ENCODE data around the gene RTN4R.

RTN4R gene

GRCh38 chr22:20302438-20303228, 34.5 kb upstream of the RTN4R start:
- H3K36me3 ChIP-seq (ENCODE audit: control insufficient read depth, insufficient read depth, low read length, severe bottlenecking) = no peaks in the 10 kb centered on the region
- no peaks in the 10 kb centered on the region for H3K9me3 ChIP-seq (ENCODE audit: control insufficient read depth, low read length)
- peaks cover 3% of the 10 kb centered on the region for H3K4me1 ChIP-seq (ENCODE audit: control insufficient read depth, insufficient read depth, low read length)
- H3K4me3 ChIP-seq (ENCODE audit: low read length) = no peak overlapping the region
- DNase-seq (ENCODE audit: low read depth) = no peak
- no peak overlapping the region for H3K9ac ChIP-seq (ENCODE audit: low read length)
- H3K27me3 ChIP-seq (replicated peaks; ENCODE audit: control insufficient read depth, insufficient read depth, low read length) = peaks cover 27% of the 10 kb centered on the region

GRCh38 chr22:20299746-20300136, 31.6 kb upstream of the RTN4R start:
- Histone ChIP-seq H3K4me1 (ENCODE audit: control insufficient read depth, insufficient read depth, low read length) (peaks cover 3% of the 10 kb centered on the region), H3K9me3 (ENCODE audit: control insufficient read depth, low read length) (no peaks in the 10 kb centered on the region), H3K27me3 (replicated peaks; ENCODE audit: control insufficient read depth, insufficient read depth, low read length) (peaks cover 43% of the 10 kb centered on the region), H3K36me3 (ENCODE audit: control insufficient read depth, insufficient read depth, low read length, severe bottlenecking) (no peaks in the 10 kb centered on the region), H3K4me3 (ENCODE audit: low read length) (peak overlapping the region; percentile 68), H3K9ac (ENCODE audit: low read length) (no peak overlapping the region)
- no peak for DNase-seq (ENCODE audit: low read depth)

- peak; percentile 85 for DNase-seq (ENCODE audit: low read depth)
- no peak overlapping the region for H3K9ac ChIP-seq (ENCODE audit: low read length)
- H3K27me3 ChIP-seq (replicated peaks; ENCODE audit: control insufficient read depth, insufficient read depth, low read length) = peaks cover 43% of the 10 kb centered on the region
Measured at GRCh38 chr22:20298803-20299745, 31.0 kb upstream of the RTN4R start.

DNA sequence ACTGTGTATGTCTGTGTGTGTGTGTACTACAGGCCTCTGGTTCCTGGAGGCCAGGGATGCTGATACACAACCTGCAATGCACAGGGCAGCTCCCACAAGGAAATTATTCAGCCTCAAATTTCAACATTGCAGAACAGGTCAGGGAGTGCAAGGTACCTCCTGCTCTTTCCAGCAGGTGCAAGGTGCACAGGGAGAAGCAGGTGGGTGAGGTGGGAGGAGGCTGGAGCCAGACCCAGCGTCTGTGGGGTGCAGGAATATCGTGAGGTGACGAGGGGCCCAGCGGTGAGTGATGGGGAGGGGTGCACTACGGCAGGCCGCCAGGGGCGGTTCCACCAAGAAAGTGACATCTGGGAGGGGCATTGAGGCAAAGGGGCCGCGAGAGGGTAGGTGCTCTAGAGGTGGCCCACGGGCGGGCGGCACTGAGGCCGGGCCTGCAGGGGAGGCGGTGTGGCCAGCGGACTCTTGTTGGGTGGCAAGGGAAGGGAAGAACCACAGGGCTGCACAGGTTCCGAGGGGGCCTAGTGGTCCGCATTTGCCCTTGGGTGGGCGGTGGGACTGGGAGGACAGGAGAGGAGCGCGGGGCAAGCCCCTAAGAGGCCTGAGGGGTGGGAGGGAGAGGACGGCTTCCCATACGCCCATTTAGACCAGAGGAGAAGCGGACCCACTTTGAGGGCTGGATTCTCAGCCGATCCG, 30.1 kb upstream of the RTN4R start:
- Histone ChIP-seq H3K9ac (ENCODE audit: low read length) (no peak overlapping the region), H3K4me1 (ENCODE audit: control insufficient read depth, insufficient read depth, low read length) (peaks cover 3% of the 10 kb centered on the region), H3K36me3 (ENCODE audit: control insufficient read depth, insufficient read depth, low read length, severe bottlenecking) (no peaks in the 10 kb centered on the region), H3K9me3 (ENCODE audit: control insufficient read depth, low read length) (no peaks in the 10 kb centered on the region), H3K27me3 (replicated peaks; ENCODE audit: control insufficient read depth, insufficient read depth, low read length) (peaks cover 43% of the 10 kb centered on the region), H3K4me3 (ENCODE audit: low read length) (no peak overlapping the region)
- DNase-seq (ENCODE audit: low read depth) = no peak

More at GRCh38 chr22:20298803-20299745, 31.0 kb upstream of the RTN4R start:
- H3K9me3 ChIP-seq (ENCODE audit: control insufficient read depth, low read length) = no peaks in the 10 kb centered on the region
- H3K4me1 ChIP-seq (ENCODE audit: control insufficient read depth, insufficient read depth, low read length) = peaks cover 3% of the 10 kb centered on the region
- H3K4me3 ChIP-seq (ENCODE audit: low read length) = peak overlapping the region; percentile 68
- no peaks in the 10 kb centered on the region for H3K36me3 ChIP-seq (ENCODE audit: control insufficient read depth, insufficient read depth, low read length, severe bottlenecking)

DNA sequence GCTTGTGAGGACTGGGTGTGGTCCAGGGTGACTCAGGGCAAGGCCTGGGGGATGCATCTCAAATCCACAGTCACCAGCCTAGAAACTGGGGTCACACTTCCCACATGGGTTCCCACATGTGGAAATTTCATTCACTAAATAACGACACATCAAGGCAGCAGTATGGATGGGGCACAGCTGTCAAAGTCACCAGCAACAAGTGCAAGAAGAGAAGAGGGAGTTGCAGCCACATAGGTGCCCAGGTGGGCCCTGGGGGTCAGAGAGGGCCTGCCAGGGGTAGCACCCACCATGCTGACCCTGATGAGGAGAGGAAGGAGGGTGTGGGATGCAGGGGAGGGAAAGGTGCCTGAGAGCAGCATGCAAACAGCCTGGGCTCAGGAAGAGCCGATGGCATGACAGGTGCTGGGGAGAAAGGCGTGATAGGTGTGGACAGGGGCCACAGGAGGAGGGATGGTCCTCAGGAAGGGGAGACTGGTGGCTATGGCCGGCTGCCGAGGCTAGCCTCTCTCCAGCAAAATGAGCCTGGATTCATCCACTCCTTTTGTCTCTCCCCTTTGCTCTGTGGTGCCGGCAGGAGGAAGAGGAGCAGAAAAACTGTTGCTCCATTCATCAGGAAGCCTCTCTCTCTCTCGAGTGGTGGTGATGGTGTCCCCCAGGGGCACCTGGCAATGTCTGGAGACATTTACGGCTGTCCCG, 29.4 kb upstream of the RTN4R start:
- Histone ChIP-seq H3K4me3 (ENCODE audit: low read length) (no peak overlapping the region), H3K9ac (ENCODE audit: low read length) (no peak overlapping the region), H3K36me3 (ENCODE audit: control insufficient read depth, insufficient read depth, low read length, severe bottlenecking) (no peaks in the 10 kb centered on the region), H3K4me1 (ENCODE audit: control insufficient read depth, insufficient read depth, low read length) (peaks cover 3% of the 10 kb centered on the region), H3K27me3 (replicated peaks; ENCODE audit: control insufficient read depth, insufficient read depth, low read length) (peaks cover 41% of the 10 kb centered on the region), H3K9me3 (ENCODE audit: control insufficient read depth, low read length) (no peaks in the 10 kb centered on the region)
- DNase-seq (ENCODE audit: low read depth) = no peak

GRCh38 chr22:20296598-20296997, 28.5 kb upstream of the RTN4R start:
- H3K9ac ChIP-seq (ENCODE audit: low read length) = no peak overlapping the region
- DNase-seq (ENCODE audit: low read depth) = no peak
- H3K27me3 ChIP-seq (replicated peaks; ENCODE audit: control insufficient read depth, insufficient read depth, low read length) = peaks cover 46% of the 10 kb centered on the region
- H3K9me3 ChIP-seq (ENCODE audit: control insufficient read depth, low read length) = no peaks in the 10 kb centered on the region
- no peaks in the 10 kb centered on the region for H3K36me3 ChIP-seq (ENCODE audit: control insufficient read depth, insufficient read depth, low read length, severe bottlenecking)
- peaks cover 3% of the 10 kb centered on the region for H3K4me1 ChIP-seq (ENCODE audit: control insufficient read depth, insufficient read depth, low read length)
- no peak overlapping the region for H3K4me3 ChIP-seq (ENCODE audit: low read length)

DNA sequence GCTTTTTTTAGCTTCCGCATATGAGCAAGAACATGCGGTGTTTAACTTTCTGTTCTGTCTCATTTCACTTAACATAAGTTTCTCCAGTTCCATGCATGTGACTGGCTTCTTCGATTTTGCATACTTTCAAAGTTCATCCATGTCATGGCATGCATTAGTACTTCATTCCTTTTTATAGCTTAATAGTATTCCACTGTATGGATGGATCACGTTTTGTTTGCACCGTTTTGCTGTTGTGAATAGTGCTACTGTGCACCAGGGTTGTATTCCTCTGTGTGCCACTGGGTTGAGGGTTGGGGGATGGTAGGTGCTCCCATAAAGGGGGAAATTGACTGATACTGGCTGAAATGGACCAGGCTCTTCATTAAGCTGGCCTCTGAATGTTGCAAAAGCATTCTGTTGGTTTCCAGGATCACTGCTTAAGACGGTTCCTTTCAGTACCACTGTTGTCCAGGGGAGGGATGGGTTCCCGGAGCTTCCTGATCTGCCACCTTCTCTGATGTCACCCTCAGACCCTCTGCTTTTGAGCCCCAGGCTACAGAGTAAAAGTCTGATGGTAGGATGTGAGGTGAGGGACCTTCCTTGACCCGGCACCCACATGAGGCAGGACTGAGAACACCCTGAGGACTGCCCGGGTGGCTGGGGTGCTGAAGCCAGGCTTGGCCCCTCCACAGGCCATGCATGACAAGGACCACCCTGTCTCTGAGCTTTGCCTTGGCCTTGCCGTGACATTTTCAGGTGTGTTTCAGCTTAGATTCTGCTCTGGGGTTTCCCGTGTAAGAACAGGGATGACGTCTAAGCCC, 27.3 kb upstream of the RTN4R start:
- H3K9ac ChIP-seq (ENCODE audit: low read length) = no peak overlapping the region
- no peak for DNase-seq (ENCODE audit: low read depth)

DNA sequence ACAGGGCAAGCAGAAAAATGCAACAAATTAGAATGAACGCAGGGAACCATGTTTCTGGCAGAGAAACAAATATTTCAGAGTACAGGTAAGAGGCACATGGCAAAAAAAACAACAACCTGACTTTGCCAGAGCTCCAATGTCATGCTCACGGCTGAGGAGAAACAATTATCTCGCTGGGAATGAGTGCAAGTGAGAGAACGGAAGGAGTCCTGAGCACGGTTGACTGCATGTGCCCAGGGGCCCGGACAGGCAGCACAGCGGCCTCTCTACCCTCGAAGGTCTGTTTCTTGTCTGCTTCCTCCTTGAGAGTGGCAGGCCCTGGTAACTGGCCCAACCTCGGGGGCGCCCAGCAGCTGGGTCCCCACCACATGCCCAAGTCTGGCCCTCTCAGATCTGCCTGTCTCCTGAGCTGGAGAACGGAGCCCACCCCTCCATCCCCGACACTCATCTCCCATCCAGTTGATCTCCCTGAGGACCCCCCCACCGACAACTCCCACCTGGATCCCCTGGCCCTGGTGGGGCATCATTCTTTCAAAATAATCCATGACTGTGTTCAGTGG, 24.6 kb upstream of the RTN4R start:
- Histone ChIP-seq H3K4me1 (ENCODE audit: control insufficient read depth, insufficient read depth, low read length) (no peaks in the 10 kb centered on the region), H3K36me3 (ENCODE audit: control insufficient read depth, insufficient read depth, low read length, severe bottlenecking) (no peaks in the 10 kb centered on the region), H3K27me3 (replicated peaks; ENCODE audit: control insufficient read depth, insufficient read depth, low read length) (peaks cover 50% of the 10 kb centered on the region), H3K9me3 (ENCODE audit: control insufficient read depth, low read length) (no peaks in the 10 kb centered on the region), H3K4me3 (ENCODE audit: low read length) (no peak overlapping the region), H3K9ac (ENCODE audit: low read length) (no peak overlapping the region)
- DNase-seq (ENCODE audit: low read depth) = no peak

More for the DNA sequence above, 27.3 kb upstream of the RTN4R start:
- Histone ChIP-seq H3K9me3 (ENCODE audit: control insufficient read depth, low read length) (no peaks in the 10 kb centered on the region), H3K36me3 (ENCODE audit: control insufficient read depth, insufficient read depth, low read length, severe bottlenecking) (no peaks in the 10 kb centered on the region), H3K27me3 (replicated peaks; ENCODE audit: control insufficient read depth, insufficient read depth, low read length) (peaks cover 50% of the 10 kb centered on the region), H3K4me3 (ENCODE audit: low read length) (no peak overlapping the region), H3K4me1 (ENCODE audit: control insufficient read depth, insufficient read depth, low read length) (peaks cover 3% of the 10 kb centered on the region)

DNA sequence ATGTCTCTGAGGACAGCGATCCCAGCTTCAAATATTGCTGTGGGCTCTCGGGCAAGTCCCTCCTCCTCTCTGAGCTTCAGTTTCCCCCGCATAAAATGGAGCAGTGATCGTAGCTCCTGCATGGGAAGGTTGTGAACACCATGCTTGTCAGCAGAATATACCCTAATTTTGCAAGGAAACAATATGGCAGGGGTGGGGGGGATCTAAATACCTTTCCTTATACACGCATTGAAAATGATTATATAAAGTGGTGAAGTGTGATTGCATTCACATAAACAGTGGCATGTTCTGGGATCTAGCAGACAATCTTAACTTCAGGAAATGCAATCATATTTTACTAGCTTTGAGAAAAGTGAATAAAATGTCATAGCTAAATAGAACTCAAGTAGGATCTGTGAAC, 24.0 kb upstream of the RTN4R start:
- no peak overlapping the region for H3K9ac ChIP-seq (ENCODE audit: low read length)
- no peaks in the 10 kb centered on the region for H3K4me1 ChIP-seq (ENCODE audit: control insufficient read depth, insufficient read depth, low read length)
- no peak for DNase-seq (ENCODE audit: low read depth)
- no peaks in the 10 kb centered on the region for H3K36me3 ChIP-seq (ENCODE audit: control insufficient read depth, insufficient read depth, low read length, severe bottlenecking)
- H3K4me3 ChIP-seq (ENCODE audit: low read length) = no peak overlapping the region
- no peaks in the 10 kb centered on the region for H3K9me3 ChIP-seq (ENCODE audit: control insufficient read depth, low read length)
- H3K27me3 ChIP-seq (replicated peaks; ENCODE audit: control insufficient read depth, insufficient read depth, low read length) = peaks cover 44% of the 10 kb centered on the region

GRCh38 chr22:20291604-20292063, 23.5 kb upstream of the RTN4R start:
- Histone ChIP-seq H3K27me3 (replicated peaks; ENCODE audit: control insufficient read depth, insufficient read depth, low read length) (peaks cover 39% of the 10 kb centered on the region), H3K9me3 (ENCODE audit: control insufficient read depth, low read length) (no peaks in the 10 kb centered on the region), H3K4me3 (ENCODE audit: low read length) (no peak overlapping the region), H3K4me1 (ENCODE audit: control insufficient read depth, insufficient read depth, low read length) (no peaks in the 10 kb centered on the region), H3K36me3 (ENCODE audit: control insufficient read depth, insufficient read depth, low read length, severe bottlenecking) (no peaks in the 10 kb centered on the region), H3K9ac (ENCODE audit: low read length) (no peak overlapping the region)
- DNase-seq (ENCODE audit: low read depth) = no peak

Measured in adipocyte (in vitro differentiated cells).